ENCODE results near the gene NPFFR2.
"Not testable (repeated sequence)": the region's sequence is repeated elsewhere in the genome, so short reads cannot be mapped to it uniquely, and the experiment has no call there.

Gene NPFFR2

DNA sequence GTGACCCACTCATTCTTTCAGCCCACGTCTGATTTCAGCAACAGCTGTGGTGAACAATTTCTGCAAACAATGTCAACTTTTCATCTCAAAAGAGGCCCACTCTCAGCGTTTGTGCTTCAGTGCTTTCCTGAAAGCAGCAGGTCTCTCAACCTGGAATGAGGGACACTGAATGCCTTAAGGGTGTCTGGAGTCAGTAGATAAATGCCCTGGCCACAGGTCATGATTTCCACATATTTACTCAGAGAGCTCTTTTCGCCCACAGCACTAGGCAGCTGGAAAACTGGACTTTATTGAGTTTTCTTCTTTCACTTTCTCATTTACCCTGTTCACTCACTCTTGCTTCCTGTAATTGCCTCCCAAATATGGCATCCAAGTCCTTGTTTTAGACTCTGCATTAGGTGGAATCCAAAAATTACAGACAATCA, 52.8 kb downstream of the NPFFR2 start:
- Mint-ChIP-seq H3K4me1 (ENCODE audit: low read depth) (no peaks in the 10 kb centered on the region), H3K27me3 (no peaks in the 10 kb centered on the region), H3K36me3 (no peaks in the 10 kb centered on the region), H3K4me3 (no peak overlapping the region), H3K9me3 (ENCODE audit: low read depth) (peaks cover 5% of the 10 kb centered on the region), H3K27ac (no peak overlapping the region)

DNA sequence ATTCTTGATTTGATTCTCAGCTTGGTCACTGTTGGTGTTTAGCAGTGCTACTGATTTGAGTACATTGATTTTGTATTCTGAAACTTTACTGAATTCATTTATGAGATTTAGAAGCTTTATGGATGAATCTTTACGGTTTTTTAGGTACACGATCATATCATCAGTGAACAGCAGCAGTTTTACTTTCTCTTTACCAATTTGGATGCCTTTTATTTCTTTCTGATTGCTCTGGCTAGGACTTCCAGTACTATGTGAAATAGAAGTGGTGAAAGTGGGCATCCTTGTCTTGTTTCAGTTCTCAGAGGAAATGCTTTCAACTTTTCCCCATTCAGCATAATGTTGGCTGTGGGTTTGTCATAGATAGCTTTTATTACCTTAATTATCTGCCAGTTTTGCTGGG, 58.8 kb downstream of the NPFFR2 start:
- H3K27ac Mint-ChIP-seq; H3K27me3 Mint-ChIP-seq; H3K36me3 Mint-ChIP-seq; H3K4me1 Mint-ChIP-seq (ENCODE audit: low read depth); H3K4me3 Mint-ChIP-seq; H3K9me3 Mint-ChIP-seq (ENCODE audit: low read depth): not testable (repeated sequence)

DNA sequence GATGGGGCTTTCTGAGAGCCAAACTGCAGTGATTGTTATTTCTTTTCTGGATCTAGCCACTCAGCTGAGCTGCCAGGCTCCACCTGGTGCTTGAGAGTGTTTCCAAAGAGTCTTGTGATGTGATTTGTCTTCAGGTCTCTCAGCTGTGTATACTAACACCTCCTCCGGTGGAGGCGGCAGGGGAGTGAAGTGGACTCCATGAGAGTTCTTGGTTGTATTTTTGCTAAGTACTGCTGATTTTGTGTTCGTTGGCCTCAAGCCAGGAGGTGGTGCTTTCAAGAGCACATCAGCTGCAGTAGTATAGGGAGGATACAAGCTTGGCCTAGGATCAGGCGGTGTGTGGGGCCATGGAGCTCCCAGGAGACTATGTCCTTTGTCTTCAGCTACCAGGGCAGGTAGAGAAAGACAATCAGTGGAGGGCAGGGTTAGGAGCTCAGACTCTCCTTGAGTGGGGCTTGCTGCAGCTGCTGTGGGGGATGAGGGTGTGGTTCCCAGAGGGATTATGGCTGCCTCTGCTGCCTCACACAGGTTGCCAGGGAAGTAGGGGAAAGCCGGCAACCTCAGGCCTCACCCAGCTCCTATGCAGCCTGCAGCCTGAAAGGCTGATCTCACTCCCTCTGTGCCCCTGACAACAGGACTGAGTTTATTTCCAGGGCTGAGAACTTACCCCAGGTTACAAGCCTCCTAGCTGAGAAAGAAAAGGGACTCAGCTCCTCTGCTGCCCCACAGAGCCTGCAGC, 62.4 kb downstream of the NPFFR2 start:
- Mint-ChIP-seq H3K4me1 (ENCODE audit: low read depth) (no peaks in the 10 kb centered on the region), H3K27me3 (no peaks in the 10 kb centered on the region), H3K9me3 (ENCODE audit: low read depth) (no peaks in the 10 kb centered on the region), H3K4me3 (no peak overlapping the region), H3K36me3 (no peaks in the 10 kb centered on the region), H3K27ac (no peak overlapping the region)

DNA sequence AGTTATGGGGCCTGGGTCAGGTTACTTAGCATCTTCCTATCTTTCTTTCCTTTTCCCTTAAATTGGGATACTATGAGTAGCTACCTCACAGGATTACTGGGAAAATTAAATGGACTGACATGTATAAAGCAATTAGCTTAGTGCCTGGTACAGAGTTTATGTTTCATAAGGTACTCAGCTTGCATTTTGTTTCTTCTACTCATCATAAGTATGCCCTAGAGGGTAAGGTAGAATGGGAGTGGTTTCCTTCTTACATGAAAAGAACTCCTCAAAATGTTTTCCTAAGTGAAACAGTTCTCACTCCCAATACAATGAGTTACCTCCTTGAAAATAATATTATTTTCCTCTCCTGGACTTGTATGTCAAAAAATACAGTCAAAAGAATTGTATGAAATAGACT, 75.7 kb downstream of the NPFFR2 start:
- Mint-ChIP-seq H3K36me3 (no peaks in the 10 kb centered on the region), H3K27me3 (peaks cover 2% of the 10 kb centered on the region), H3K4me3 (no peak overlapping the region)

DNA sequence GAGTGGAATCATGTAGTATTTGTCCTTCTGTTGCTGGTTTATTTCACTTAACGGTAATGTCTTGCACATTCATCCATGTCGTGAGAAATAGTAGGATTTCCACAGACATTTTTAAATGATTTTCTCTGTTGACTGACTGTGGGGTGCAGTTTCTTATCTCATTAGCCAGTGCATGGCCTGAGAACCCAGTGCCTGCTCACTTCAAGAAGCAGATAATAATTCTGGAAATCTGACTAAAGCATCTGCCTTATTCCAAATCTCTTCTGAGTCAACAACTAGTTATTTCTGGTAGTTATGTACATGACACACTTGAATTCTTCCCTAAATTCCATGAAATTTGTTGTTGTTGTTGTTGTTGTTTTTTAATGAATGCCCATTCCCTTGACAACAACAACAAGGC, 77.6 kb downstream of the NPFFR2 start:
- peaks cover 5% of the 10 kb centered on the region for H3K9me3 Mint-ChIP-seq (ENCODE audit: low read depth)
- peaks cover 2% of the 10 kb centered on the region for H3K27me3 Mint-ChIP-seq
- peaks cover 6% of the 10 kb centered on the region for H3K4me1 Mint-ChIP-seq (ENCODE audit: low read depth)
- H3K36me3 Mint-ChIP-seq = no peaks in the 10 kb centered on the region
- H3K27ac Mint-ChIP-seq = no peak overlapping the region
- no peak overlapping the region for H3K4me3 Mint-ChIP-seq

More for the DNA sequence above, 75.7 kb downstream of the NPFFR2 start:
- Mint-ChIP-seq H3K9me3 (ENCODE audit: low read depth) (peaks cover 3% of the 10 kb centered on the region), H3K27ac (no peak overlapping the region), H3K4me1 (ENCODE audit: low read depth) (peaks cover 3% of the 10 kb centered on the region)

DNA sequence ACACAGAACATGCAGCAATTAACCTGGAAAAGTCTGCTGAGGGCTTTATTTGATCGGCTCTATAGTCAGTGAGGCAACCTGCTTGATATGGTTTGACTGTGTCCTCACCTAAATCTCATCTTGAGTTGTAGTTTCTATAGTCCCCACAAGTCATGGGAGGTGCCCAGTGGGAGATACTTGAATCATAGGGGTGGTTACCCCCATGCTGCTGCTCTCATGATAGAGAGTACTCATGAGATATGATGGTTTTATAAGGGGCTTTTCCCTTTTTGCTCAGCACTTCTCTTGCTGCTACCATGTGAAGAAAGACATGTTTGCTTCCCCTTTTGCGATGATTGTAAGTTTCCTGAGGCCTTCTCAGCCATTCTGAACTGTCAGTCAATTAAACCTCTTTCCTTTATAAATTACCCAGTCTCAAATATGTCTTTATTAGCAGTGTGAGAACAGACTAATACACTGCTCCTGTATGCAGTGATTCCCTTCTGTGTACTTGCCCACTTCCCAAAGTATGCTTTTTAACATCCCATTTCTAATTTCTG, 78.2 kb downstream of the NPFFR2 start:
- Mint-ChIP-seq H3K27ac (no peak overlapping the region), H3K9me3 (ENCODE audit: low read depth) (peaks cover 5% of the 10 kb centered on the region), H3K4me3 (no peak overlapping the region), H3K4me1 (ENCODE audit: low read depth) (peaks cover 6% of the 10 kb centered on the region), H3K27me3 (peaks cover 2% of the 10 kb centered on the region), H3K36me3 (no peaks in the 10 kb centered on the region)

DNA sequence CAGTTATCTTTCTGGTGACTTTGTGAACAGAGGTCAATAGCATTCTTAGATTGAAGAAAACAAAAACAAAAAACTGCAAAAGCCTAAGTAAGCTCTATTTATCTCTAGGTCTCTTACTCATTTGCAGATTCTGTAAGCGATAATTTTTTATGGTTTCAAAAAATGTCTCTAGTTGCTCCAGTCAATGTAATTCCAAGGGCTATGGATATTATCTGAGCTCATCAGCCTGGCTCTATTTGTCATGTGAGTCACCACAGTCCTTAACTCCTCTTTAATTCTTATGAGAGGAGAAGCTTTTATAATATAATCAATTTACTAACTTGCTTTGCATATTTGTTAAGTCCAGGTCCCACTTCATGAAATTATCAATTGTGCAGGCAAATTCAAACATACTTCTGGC, 79.1 kb downstream of the NPFFR2 start:
- H3K27me3 Mint-ChIP-seq = peaks cover 2% of the 10 kb centered on the region
- no peak overlapping the region for H3K4me3 Mint-ChIP-seq
- H3K27ac Mint-ChIP-seq = no peak overlapping the region
- H3K4me1 Mint-ChIP-seq (ENCODE audit: low read depth) = peaks cover 6% of the 10 kb centered on the region
- no peaks in the 10 kb centered on the region for H3K36me3 Mint-ChIP-seq
- H3K9me3 Mint-ChIP-seq (ENCODE audit: low read depth) = peaks cover 5% of the 10 kb centered on the region

DNA sequence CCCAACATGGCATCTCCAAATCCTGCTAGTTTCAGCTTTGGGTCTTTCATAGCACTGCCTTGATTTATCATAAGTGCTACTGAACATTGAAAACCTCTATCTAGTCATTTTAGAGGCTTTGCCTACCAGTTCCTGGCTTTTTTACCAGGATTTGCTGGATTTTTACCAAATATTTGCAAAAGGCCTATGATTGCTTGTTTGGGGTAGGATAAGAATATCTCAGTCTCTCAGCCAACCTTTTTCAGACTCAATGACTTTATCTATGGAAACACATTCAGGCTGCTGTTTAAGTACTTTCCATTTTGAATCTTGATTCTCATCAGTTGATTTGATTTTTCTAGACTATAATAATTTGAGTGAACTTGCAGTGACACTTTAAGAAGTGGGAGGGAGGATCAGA, 80.1 kb downstream of the NPFFR2 start:
- peaks cover 6% of the 10 kb centered on the region for H3K4me1 Mint-ChIP-seq (ENCODE audit: low read depth)
- H3K9me3 Mint-ChIP-seq (ENCODE audit: low read depth) = peaks cover 5% of the 10 kb centered on the region
- no peaks in the 10 kb centered on the region for H3K36me3 Mint-ChIP-seq
- no peak overlapping the region for H3K4me3 Mint-ChIP-seq
- H3K27ac Mint-ChIP-seq = no peak overlapping the region
- H3K27me3 Mint-ChIP-seq = peaks cover 2% of the 10 kb centered on the region

DNA sequence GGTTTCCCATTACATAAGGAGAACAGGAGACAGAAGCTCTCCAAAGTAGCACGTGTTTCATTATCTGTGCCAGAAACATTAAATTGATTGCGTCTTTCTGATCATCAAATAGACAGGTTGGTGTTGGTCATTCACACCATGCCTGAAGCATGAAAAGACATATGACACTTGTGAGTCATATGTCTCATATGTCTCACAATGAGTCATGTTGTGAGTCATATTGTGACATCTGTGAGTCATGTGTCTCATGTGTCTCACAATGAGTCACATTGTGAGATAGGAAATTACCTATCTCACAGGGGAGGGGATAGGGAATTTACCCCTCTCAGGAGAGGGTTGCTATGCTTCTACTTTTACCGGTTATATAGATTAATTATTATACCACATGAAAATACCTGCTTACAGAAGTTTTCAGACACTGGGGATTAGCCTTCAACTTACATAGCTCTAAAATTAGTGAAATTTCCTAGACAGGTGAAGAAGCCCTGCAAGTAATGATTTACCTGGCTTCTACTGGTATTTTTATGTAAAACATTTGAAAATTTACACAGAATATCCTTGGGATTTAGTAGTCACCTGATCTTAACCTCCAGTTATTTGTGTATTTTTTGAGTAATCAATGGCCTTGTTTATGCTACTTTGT, 80.8 kb downstream of the NPFFR2 start:
- no peaks in the 10 kb centered on the region for H3K36me3 Mint-ChIP-seq
- H3K4me1 Mint-ChIP-seq (ENCODE audit: low read depth) = peaks cover 6% of the 10 kb centered on the region
- H3K4me3 Mint-ChIP-seq = no peak overlapping the region
- no peak overlapping the region for H3K27ac Mint-ChIP-seq
- H3K27me3 Mint-ChIP-seq = peaks cover 2% of the 10 kb centered on the region
- H3K9me3 Mint-ChIP-seq (ENCODE audit: low read depth) = peaks cover 5% of the 10 kb centered on the region

DNA sequence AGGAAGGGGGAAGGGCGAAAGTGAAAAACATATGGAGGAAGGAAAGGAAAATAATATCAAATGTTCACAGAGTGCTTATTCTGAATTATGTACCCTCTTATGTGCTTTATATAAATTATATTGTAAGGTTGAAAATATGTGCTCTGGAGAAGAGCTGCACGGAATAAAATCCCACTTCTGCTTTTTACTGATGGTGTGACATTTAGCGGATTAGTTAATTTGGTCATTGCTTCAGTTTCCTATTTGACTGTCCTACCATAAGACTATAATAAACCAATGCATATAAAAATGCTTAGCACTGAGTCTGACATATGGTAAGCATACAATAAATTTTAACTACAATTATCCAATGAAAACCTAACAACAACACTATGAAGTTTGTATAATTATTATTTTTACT, 86.2 kb downstream of the NPFFR2 start:
- Mint-ChIP-seq H3K4me1 (ENCODE audit: low read depth) (peaks cover under 1% of the 10 kb centered on the region), H3K27me3 (peaks cover 1% of the 10 kb centered on the region), H3K36me3 (no peaks in the 10 kb centered on the region), H3K27ac (no peak overlapping the region), H3K4me3 (no peak overlapping the region), H3K9me3 (ENCODE audit: low read depth) (no peaks in the 10 kb centered on the region)

DNA sequence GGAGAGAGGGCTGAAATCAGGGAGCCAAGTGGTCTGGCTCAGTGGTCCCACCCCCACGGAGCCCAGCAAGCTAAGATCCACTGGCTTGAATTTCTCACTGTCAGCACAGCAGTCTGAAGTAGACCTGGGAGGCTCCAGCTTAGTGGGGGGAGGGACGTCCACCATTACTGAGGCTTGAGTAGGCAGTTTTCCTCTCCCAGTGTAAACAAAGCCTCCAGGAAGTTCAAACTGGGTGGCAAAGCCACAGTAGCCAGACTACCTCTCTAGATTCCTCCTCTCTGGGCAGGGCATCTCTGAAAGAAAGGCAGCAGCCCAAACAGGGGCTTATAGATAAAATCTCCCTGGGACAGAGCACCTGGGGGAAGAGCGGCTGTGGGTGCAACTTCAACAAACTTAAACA, 88.1 kb downstream of the NPFFR2 start:
- H3K27ac Mint-ChIP-seq = no peak overlapping the region

DNA sequence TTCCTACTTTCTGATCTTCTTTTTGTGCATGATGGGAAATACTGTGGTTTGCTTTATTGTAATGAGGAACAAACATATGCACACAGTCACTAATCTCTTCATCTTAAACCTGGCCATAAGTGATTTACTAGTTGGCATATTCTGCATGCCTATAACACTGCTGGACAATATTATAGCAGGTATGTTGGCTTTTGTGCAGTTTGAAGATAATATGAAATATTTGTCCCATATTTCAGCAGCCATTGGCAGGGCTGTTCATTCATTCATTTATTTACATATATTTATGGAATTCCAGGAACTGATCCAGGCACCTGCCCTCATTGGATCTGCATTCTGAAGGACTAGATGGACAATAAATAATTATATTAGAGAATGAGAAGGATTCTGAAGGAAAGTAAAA, 96.9 kb downstream of the NPFFR2 start:
- no peaks in the 10 kb centered on the region for H3K27me3 Mint-ChIP-seq
- H3K9me3 Mint-ChIP-seq (ENCODE audit: low read depth) = peaks cover 4% of the 10 kb centered on the region
- no peak overlapping the region for H3K4me3 Mint-ChIP-seq
- H3K27ac Mint-ChIP-seq = no peak overlapping the region
- H3K4me1 Mint-ChIP-seq (ENCODE audit: low read depth) = no peaks in the 10 kb centered on the region
- H3K36me3 Mint-ChIP-seq = no peaks in the 10 kb centered on the region

More for the DNA sequence above, 88.1 kb downstream of the NPFFR2 start:
- Mint-ChIP-seq H3K9me3 (ENCODE audit: low read depth) (no peaks in the 10 kb centered on the region), H3K27me3 (peaks cover 1% of the 10 kb centered on the region), H3K4me1 (ENCODE audit: low read depth) (no peaks in the 10 kb centered on the region), H3K36me3 (no peaks in the 10 kb centered on the region), H3K4me3 (no peak overlapping the region)

DNA sequence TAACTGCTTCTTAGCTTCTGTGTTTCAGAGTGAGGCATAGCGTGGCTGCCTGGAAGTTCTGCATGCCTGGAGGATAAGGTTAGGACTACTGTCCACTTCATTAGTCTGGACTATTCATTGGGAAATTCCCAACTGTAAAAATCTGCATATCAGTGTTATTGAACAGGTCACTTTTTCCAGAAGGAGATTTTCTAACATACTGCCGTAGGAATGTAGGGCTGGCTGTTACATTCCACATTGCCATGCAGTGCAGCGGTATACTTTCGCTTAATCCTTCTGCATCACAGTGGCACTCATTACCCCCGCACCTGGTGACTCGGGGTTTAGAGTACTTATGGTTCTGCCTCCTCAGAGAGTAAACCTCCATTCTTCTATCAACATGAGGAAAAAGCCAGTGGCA, 104.6 kb downstream of the NPFFR2 start:
- Mint-ChIP-seq H3K27me3 (no peaks in the 10 kb centered on the region), H3K27ac (no peak overlapping the region), H3K4me1 (ENCODE audit: low read depth) (no peaks in the 10 kb centered on the region), H3K4me3 (no peak overlapping the region), H3K36me3 (no peaks in the 10 kb centered on the region), H3K9me3 (ENCODE audit: low read depth) (no peaks in the 10 kb centered on the region)

DNA sequence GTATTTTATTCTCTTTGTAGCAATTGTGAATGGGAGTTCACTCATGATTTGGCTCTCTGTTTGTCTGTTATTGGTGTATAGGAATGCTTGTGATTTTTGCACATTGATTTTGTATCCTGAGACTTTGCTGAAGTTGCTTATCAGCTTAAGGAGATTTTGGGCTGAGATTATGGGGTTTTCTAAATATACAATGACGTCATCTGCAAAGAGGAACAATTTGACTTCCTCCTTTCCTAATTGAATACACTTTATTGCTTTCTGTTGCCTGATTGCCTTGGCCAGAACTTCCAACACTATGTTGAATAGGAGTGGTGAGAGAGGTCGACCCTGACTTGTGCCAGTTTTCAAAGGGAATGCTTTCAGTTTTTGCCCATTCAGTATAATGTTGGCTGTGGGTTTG, 108.2 kb downstream of the NPFFR2 start:
- not testable (repeated sequence) for H3K4me3 Mint-ChIP-seq; H3K27ac Mint-ChIP-seq; H3K4me1 Mint-ChIP-seq (ENCODE audit: low read depth); H3K9me3 Mint-ChIP-seq (ENCODE audit: low read depth); H3K27me3 Mint-ChIP-seq; H3K36me3 Mint-ChIP-seq

DNA sequence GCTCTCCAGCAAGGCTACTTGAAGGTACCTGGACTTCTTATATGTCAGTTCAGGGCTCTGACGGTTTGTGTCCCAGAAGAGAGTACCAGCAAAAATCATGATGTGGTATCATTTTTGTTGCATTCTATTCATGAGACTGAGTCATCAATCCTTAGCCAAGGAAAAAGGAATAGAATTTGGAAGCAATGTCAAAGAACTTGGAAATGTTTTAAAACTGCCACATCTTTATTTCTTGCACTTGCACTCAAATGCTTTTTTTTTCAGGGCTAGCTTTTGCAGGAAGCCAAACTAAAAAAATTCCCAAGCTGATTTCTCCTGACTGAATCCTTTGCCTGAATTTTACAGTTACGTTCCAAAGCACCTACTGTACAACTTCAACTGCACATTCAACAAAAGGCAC, 112.4 kb downstream of the NPFFR2 start:
- H3K4me1 Mint-ChIP-seq (ENCODE audit: low read depth) = no peaks in the 10 kb centered on the region
- H3K27ac Mint-ChIP-seq = no peak overlapping the region
- H3K27me3 Mint-ChIP-seq = no peaks in the 10 kb centered on the region
- H3K36me3 Mint-ChIP-seq = no peaks in the 10 kb centered on the region
- H3K9me3 Mint-ChIP-seq (ENCODE audit: low read depth) = no peaks in the 10 kb centered on the region
- H3K4me3 Mint-ChIP-seq = no peak overlapping the region

DNA sequence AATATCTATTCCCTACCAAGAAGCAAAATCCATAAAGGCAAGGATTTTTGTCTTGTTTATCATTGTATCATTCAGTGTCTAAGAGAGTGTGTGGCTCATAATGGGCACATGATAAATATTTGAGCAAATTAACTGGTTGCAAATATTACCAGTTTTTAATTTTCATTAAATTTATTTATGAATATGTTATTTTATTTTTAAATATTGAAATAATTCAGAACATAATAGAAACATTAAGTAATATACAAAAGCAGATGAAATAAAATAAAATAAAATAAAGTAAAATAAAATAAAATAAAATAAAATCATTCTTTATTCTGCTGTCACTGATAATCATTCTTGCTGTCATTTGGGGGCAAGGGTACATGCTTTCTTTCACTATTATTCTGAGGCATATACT, 120.9 kb downstream of the NPFFR2 start:
- no peak overlapping the region for H3K27ac Mint-ChIP-seq
- no peaks in the 10 kb centered on the region for H3K27me3 Mint-ChIP-seq
- no peak overlapping the region for H3K4me3 Mint-ChIP-seq
- no peaks in the 10 kb centered on the region for H3K36me3 Mint-ChIP-seq
- no peaks in the 10 kb centered on the region for H3K4me1 Mint-ChIP-seq (ENCODE audit: low read depth)
- peaks cover 15% of the 10 kb centered on the region for H3K9me3 Mint-ChIP-seq (ENCODE audit: low read depth)

Measured in activated naive CD8-positive, alpha-beta T cell (primary cell).